Midbrain (tissue), 1 donor: ENCODE data around the gene SCO1.

Source experiments
- DNase-seq: peaks from one replicate; lab custom pipeline; 2025; lab: John Stamatoyannopoulos, UW

The SCO1 gene

GRCh38 chr17:10653987-10654386 lies 43.3 kb downstream of the SCO1 start:
- DNase-seq = no peak

- no peak for DNase-seq
These were observed 44.2 kb downstream of the SCO1 start for GRCh38 chr17:10652984-10653659.

GRCh38 chr17:10651927-10652326 lies 45.4 kb downstream of the SCO1 start:
- no peak for DNase-seq

- DNase-seq = no peak
These were observed 47.7 kb downstream of the SCO1 start for GRCh38 chr17:10649602-10650001.

- no peak for DNase-seq
These were observed 48.4 kb downstream of the SCO1 start for GRCh38 chr17:10648956-10649355.

- no peak for DNase-seq
These were observed 49.0 kb downstream of the SCO1 start for GRCh38 chr17:10648381-10648780.

GRCh38 chr17:10646392-10646990 lies 50.8 kb downstream of the SCO1 start:
- DNase-seq = peak; percentile 76

GRCh38 chr17:10640475-10640874 lies 56.9 kb downstream of the SCO1 start:
- DNase-seq = no peak

GRCh38 chr17:10638151-10638550 lies 59.2 kb downstream of the SCO1 start:
- DNase-seq = no peak

- DNase-seq = no peak
These were observed 62.0 kb downstream of the SCO1 start for GRCh38 chr17:10635290-10635689.

GRCh38 chr17:10633738-10634379 lies 63.5 kb downstream of the SCO1 start:
- DNase-seq = no peak

GRCh38 chr17:10631701-10632100 lies 65.6 kb downstream of the SCO1 start:
- no peak for DNase-seq

GRCh38 chr17:10631048-10631700 lies 66.2 kb downstream of the SCO1 start:
- DNase-seq = peak; percentile 4

- DNase-seq = no peak
These were observed 67.6 kb downstream of the SCO1 start for GRCh38 chr17:10629706-10630105.

- no peak for DNase-seq
These were observed 68.6 kb downstream of the SCO1 start for GRCh38 chr17:10628756-10629155.

- no peak for DNase-seq
These were observed 70.9 kb downstream of the SCO1 start for GRCh38 chr17:10626390-10626789.

- no peak for DNase-seq
These were observed 72.4 kb downstream of the SCO1 start for GRCh38 chr17:10624969-10625368.

GRCh38 chr17:10623737-10624338 lies 73.5 kb downstream of the SCO1 start:
- no peak for DNase-seq

- DNase-seq = no peak
These were observed 74.5 kb downstream of the SCO1 start for GRCh38 chr17:10622617-10623485.
